Measurements from ENCODE around the gene TSFM.

TSFM gene

DNA sequence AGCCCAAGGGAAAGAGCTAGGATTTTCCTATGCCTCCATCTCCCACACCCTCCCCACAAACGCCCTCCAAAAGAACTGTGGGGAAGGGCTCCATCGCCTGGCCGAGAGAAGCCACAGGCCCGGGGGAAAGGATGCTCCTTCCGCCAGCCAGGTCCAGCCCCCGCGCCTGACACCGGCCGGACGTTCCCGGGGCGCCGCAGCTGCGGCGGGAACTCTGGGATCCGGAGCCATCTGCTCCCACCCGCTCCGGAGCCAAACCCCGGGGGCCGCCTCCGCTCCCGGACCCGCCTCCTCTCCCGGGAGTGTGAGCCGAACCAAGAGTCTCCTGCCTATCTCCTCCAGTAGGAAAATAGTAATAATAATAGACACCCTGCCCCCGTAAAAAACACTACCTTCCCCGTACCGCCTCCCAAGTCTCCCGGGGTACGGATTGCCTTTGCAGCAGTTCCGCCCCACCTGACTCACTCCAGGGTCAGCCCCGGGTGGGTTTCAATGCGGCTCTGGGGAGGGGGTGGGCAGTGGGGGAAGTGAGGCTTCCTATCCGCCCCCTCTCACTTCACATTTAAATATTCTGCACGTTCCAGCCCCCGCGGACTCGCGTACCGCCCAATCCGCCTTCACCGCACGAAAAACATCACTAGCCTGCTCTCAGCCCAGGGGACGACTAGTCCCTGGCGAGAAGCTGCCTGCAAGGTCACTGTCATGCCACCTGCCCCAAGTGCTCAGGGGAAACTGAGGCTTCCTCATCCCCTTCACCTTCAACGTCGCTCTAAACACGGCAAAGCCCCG lies 46.4 kb upstream of the TSFM start (continued):
- TF ChIP-seq ZBTB8A (tag by site-specific recombination; IDR thresholded peaks at IDR 0.05) (peak; percentile 63), ZNF140 (tag by site-specific recombination; IDR thresholded peaks at IDR 0.05) (no peak), YY2 (tag by site-specific recombination; IDR thresholded peaks at IDR 0.05) (no peak), HOXA7 (CRISPR knock-in tag; IDR thresholded peaks at IDR 0.05; ENCODE audit: borderline replicate concordance) (no peak), KLF1 (tag by site-specific recombination; IDR thresholded peaks at IDR 0.05) (no peak), ZNF48 (tag by site-specific recombination; IDR thresholded peaks at IDR 0.05) (no peak), ZNF10 (tag by site-specific recombination; IDR thresholded peaks at IDR 0.05) (peak; percentile 42), ZNF555 (tag by site-specific recombination; conservative IDR thresholded peaks at IDR 0.05) (no peak), ZSCAN16 (tag by site-specific recombination; IDR thresholded peaks at IDR 0.05) (no peak), ZNF560 (tag by site-specific recombination; IDR thresholded peaks at IDR 0.05; ENCODE audit: borderline replicate concordance) (no peak), ZNF571 (tag by site-specific recombination; IDR thresholded peaks at IDR 0.05) (no peak)
- TF ChIP-seq, protein P1, sequence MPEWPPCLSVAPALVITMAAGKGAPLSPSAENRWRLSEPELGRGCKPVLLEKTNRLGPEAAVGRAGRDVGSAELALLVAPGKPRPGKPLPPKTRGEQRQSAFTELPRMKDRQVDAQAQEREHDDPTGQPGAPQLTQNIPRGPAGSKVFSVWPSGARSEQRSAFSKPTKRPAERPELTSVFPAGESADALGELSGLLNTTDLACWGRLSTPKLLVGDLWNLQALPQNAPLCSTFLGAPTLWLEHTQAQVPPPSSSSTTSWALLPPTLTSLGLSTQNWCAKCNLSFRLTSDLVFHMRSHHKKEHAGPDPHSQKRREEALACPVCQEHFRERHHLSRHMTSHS (tag by site-specific recombination; IDR thresholded peaks at IDR 0.05): no peak
- TF ChIP-seq, protein P2, sequence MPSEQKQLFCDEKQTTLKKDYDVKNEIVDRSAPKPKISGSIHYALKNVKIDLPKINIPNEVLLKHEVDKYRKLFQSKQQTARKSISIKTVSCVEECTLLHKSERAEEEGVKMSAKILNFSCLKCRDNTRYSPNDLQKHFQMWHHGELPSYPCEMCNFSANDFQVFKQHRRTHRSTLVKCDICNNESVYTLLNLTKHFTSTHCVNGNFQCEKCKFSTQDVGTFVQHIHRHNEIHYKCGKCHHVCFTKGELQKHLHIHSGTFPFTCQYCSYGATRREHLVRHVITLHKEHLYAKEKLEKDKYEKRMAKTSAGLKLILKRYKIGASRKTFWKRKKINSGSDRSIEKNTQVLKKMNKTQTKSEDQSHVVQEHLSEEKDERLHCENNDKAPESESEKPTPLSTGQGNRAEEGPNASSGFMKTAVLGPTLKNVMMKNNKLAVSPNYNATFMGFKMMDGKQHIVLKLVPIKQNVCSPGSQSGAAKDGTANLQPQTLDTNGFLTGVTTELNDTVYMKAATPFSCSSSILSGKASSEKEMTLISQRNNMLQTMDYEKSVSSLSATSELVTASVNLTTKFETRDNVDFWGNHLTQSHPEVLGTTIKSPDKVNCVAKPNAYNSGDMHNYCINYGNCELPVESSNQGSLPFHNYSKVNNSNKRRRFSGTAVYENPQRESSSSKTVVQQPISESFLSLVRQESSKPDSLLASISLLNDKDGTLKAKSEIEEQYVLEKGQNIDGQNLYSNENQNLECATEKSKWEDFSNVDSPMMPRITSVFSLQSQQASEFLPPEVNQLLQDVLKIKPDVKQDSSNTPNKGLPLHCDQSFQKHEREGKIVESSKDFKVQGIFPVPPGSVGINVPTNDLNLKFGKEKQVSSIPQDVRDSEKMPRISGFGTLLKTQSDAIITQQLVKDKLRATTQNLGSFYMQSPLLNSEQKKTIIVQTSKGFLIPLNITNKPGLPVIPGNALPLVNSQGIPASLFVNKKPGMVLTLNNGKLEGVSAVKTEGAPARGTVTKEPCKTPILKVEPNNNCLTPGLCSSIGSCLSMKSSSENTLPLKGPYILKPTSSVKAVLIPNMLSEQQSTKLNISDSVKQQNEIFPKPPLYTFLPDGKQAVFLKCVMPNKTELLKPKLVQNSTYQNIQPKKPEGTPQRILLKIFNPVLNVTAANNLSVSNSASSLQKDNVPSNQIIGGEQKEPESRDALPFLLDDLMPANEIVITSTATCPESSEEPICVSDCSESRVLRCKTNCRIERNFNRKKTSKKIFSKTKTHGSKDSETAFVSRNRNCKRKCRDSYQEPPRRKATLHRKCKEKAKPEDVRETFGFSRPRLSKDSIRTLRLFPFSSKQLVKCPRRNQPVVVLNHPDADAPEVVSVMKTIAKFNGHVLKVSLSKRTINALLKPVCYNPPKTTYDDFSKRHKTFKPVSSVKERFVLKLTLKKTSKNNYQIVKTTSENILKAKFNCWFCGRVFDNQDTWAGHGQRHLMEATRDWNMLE (tag by site-specific recombination; conservative IDR thresholded peaks at IDR 0.05; ENCODE audit: low read depth): no peak
- TF ChIP-seq, protein P3, sequence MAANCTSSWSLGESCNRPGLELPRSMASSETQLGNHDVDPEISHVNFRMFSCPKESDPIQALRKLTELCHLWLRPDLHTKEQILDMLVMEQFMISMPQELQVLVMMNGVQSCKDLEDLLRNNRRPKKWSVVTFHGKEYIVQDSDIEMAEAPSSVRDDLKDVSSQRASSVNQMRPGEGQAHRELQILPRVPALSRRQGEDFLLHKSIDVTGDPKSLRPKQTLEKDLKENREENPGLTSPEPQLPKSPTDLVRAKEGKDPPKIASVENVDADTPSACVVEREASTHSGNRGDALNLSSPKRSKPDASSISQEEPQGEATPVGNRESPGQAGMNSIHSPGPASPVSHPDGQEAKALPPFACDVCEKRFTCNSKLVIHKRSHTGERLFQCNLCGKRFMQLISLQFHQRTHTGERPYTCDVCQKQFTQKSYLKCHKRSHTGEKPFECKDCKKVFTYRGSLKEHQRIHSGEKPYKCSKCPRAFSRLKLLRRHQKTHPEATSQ (tag by site-specific recombination; IDR thresholded peaks at IDR 0.05): no peak

DNA sequence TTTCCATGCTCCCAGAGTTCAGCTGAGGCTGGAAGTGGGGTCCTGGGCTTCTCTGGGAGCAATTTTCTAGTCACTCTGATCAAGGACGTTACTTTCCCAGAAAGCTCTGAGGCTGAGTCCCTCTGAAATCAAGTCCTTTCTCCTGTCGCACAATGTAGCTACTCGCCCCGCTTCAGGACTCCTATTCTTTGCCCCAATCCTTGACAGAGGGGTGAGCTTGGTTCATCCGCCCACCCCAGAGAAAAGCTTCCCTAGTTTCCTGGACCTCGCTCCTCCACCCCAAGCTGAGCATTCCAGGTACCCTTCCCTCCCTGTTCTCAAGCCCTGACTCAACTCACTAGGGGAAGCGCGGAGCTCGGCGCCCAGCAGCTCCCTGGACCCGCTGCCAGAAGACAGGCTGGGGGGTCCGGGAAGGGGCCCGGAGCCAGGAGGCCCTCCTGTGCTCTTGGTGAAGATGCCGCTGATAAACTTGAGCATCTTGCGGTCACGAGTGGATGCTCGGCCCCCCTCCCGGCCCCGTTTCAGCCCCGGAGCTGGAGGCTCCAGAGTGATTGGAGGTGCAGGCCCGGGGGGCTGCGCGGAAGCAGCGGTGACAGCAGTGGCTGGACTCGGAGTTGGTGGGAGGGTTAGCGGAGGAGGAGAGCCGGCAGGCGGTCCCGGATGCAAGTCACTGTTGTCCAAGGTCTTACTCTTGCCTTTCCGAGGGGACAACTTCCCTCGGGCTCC lies 45.7 kb upstream of the TSFM start:
- Histone ChIP-seq H3K4me3 (ENCODE audit: low read depth, low read length) (no peak overlapping the region), H3K27ac (ENCODE audit: extremely low read depth, low read depth, low read length) (no peak overlapping the region), H3K4me1 (ENCODE audit: control insufficient read depth, insufficient read depth, low read length) (peaks cover 6% of the 10 kb centered on the region; the same call in 1 of the 2 replicates), H3K9me3 (ENCODE audit: control insufficient read depth, insufficient read depth, low read depth, low read length) (no peaks in the 10 kb centered on the region), H3K36me3 (ENCODE audit: control insufficient read depth in 2 of 2, insufficient read depth in 1 of 2, low read length in 2 of 2) (no peaks in the 10 kb centered on the region)
- ChIA-PET CTCF (interaction anchor here (0.6 to 4.8 kb wide), 9 partner anchors 12 to 508 kb away, joined by 3 to 55 read pairs (median 3); no protein-coding TSS in a partner anchor), POLR2A (interaction anchor here (1.0 to 1.6 kb wide), 3 partner anchors 8 to 13 kb away, joined by 6 read pairs; partner anchors contain the start of gene TSPAN31)
- TF ChIP-seq ZNF76 (tag by site-specific recombination; IDR thresholded peaks at IDR 0.05; ENCODE audit: borderline replicate concordance, low read depth) (peak; percentile 41; the same call in 1 of the 2 replicates), ZNF274 (IDR thresholded peaks at IDR 0.05; ENCODE audit: low read length) (no peak), ZNF274 (tag by site-specific recombination; IDR thresholded peaks at IDR 0.05; ENCODE audit: borderline replicate concordance) (no peak), ZNF560 (tag by site-specific recombination; IDR thresholded peaks at IDR 0.05; ENCODE audit: borderline replicate concordance) (no peak), GLIS2 (tag by site-specific recombination; IDR thresholded peaks at IDR 0.05) (peak; percentile 88), SP2 (tag by site-specific recombination; IDR thresholded peaks at IDR 0.05) (peak; percentile 55), GLIS1 (tag by site-specific recombination; IDR thresholded peaks at IDR 0.05) (peak; percentile 61), HOXA7 (CRISPR knock-in tag; IDR thresholded peaks at IDR 0.05; ENCODE audit: borderline replicate concordance) (no peak), ZBTB20 (tag by site-specific recombination; IDR thresholded peaks at IDR 0.05) (peak; percentile 35; the same call in 1 of the 2 replicates), ZBTB48 (tag by site-specific recombination; IDR thresholded peaks at IDR 0.05) (no peak)
- TF ChIP-seq, protein P4, sequence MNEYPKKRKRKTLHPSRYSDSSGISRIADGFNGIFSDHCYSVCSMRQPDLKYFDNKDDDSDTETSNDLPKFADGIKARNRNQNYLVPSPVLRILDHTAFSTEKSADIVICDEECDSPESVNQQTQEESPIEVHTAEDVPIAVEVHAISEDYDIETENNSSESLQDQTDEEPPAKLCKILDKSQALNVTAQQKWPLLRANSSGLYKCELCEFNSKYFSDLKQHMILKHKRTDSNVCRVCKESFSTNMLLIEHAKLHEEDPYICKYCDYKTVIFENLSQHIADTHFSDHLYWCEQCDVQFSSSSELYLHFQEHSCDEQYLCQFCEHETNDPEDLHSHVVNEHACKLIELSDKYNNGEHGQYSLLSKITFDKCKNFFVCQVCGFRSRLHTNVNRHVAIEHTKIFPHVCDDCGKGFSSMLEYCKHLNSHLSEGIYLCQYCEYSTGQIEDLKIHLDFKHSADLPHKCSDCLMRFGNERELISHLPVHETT (tag by site-specific recombination; IDR thresholded peaks at IDR 0.05): 0 out of 2 replicates have a peak, but pooled peaks have one; percentile 20
- TF ChIP-seq, protein P5, sequence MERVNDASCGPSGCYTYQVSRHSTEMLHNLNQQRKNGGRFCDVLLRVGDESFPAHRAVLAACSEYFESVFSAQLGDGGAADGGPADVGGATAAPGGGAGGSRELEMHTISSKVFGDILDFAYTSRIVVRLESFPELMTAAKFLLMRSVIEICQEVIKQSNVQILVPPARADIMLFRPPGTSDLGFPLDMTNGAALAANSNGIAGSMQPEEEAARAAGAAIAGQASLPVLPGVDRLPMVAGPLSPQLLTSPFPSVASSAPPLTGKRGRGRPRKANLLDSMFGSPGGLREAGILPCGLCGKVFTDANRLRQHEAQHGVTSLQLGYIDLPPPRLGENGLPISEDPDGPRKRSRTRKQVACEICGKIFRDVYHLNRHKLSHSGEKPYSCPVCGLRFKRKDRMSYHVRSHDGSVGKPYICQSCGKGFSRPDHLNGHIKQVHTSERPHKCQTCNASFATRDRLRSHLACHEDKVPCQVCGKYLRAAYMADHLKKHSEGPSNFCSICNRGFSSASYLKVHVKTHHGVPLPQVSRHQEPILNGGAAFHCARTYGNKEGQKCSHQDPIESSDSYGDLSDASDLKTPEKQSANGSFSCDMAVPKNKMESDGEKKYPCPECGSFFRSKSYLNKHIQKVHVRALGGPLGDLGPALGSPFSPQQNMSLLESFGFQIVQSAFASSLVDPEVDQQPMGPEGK (tag by site-specific recombination; IDR thresholded peaks at IDR 0.05): peak; percentile 84

Measured in HEK293 (cell line).